Activated naive CD8-positive, alpha-beta T cell (primary cell): ENCODE measurements around the gene GRXCR1.

Experiments used
- H3K27ac Mint-ChIP-seq: one replicate; pipeline ENCODE4 v1.8.0; 2021; ENCODE audit warnings: mixed read lengths
- H3K27me3 Mint-ChIP-seq: one replicate; pipeline ENCODE4 v1.8.0; 2021; ENCODE audit warnings: mixed read lengths
- H3K36me3 Mint-ChIP-seq: one replicate; pipeline ENCODE4 v1.8.0; 2021; ENCODE audit warnings: mixed read lengths
- H3K4me1 Mint-ChIP-seq: one replicate; pipeline ENCODE4 v1.8.0; 2021; ENCODE audit warnings: low read depth, mixed read lengths
- H3K4me3 Mint-ChIP-seq: one replicate; pipeline ENCODE4 v1.8.0; 2021; ENCODE audit warnings: mild to moderate bottlenecking, mixed read lengths
- H3K9me3 Mint-ChIP-seq: one replicate; pipeline ENCODE4 v1.8.0; 2021; ENCODE audit warnings: low read depth, mixed read lengths

GRXCR1 gene

DNA sequence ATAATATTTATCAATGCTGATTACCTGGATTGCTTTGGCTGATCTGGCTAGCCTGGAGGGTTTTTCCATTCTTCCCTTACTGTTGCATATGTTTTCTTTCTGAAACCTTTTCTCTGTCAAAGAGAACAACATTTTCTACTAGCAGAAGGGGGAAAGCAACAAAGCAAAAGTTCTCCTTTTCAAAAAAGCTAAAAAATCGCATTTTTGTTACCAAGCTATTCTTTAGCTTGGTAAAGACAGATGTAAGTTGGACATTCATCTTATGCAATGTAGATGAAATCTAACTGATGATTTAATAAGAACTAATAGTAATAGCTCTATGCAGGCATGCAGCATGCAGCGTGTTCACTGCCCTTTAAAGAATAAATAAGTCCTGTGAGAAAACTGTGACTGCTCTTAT is at the start of gene GRXCR1:
Gene GRXCR1, plus strand, starts transcription at position 301 of the 400 bp plus-strand sequence. CDS start 554 bp downstream, outside the sequence.
- Mint-ChIP-seq H3K4me3 (no peak within 1 kb of the TSS), H3K36me3 (no peaks in the 10 kb centered on the region), H3K27ac (no peak within 1 kb of the TSS), H3K27me3 (peaks cover 19% of the 10 kb centered on the region), H3K4me1 (no peaks in the 10 kb centered on the region), H3K9me3 (peaks cover 4% of the 10 kb centered on the region)

DNA sequence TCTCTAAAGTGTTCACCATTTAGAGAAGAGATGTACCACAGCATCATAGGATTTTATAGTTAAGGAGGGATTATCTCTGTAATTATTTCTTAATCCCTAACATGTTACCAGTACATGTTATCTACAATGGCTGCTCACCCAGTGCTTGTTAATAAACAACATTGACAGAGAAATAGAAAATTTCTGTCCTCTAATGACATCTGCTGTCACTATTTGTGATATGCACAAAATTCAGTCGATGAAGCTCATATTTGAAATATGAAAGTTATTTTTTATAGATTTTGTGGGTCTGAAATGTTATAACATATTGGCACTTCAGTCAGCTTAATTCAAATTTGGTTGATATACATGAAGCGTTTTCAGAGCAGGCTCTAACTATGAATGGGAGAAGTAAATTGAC is 48.8 kb upstream of the GRXCR1 start:
- Mint-ChIP-seq H3K27ac (no peak overlapping the region), H3K36me3 (no peaks in the 10 kb centered on the region), H3K4me1 (no peaks in the 10 kb centered on the region), H3K9me3 (no peaks in the 10 kb centered on the region), H3K27me3 (peaks cover 1% of the 10 kb centered on the region), H3K4me3 (no peak overlapping the region)

DNA sequence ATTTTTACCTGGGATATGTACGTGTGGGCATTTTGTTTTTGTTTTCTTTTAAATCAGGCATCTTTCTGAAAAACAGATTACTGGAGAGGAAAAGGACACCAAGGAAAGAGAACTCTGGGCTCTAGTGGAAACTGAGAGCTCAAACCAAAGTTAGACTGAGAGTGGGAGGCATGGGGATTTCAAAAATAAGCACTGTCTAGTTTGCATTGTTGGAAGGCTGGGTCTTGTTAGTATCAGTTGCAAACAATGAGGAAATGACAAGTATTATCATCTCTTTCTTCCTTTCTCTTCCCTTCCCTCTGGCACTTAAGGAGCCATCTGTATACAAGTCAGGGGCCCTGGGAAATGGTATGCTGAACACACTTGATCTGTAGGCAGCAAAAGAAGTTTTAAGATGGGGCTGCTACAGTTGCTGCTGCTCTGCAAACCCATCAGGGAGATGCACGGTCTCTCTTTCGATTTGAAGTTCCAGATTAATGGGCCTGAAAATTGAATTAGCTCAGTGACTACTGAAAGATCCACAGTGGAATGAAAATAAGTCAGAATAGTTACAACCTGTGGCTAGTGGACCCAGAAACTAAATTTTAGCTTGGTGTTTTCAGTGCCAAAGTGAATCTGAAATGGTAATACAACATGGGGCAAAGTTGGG is 48.0 kb upstream of the GRXCR1 start:
- H3K27ac Mint-ChIP-seq: no peak overlapping the region
- H3K27me3 Mint-ChIP-seq: peaks cover 1% of the 10 kb centered on the region
- no peaks in the 10 kb centered on the region for H3K36me3 Mint-ChIP-seq

DNA sequence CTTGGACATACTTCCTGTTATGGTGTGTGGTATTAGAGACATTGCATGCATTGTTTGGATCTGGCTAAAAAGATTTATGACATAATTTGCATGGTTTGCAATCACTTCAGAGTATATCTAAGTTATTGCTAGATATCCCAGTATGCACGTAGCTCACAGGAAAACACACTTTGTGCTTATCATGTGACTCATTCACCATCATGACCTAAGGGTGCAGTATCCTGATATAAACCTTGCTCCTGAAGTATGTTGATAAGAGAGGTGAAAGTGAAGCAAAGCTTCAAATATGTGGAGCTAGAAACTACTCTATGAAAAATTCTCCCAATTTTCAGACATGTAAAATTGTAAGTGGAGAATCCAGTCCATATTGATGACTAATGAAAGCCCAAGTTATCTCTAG is 46.9 kb upstream of the GRXCR1 start:
- no peaks in the 10 kb centered on the region for H3K4me1 Mint-ChIP-seq
- H3K9me3 Mint-ChIP-seq: peaks cover 13% of the 10 kb centered on the region
- H3K27ac Mint-ChIP-seq: no peak overlapping the region
- peaks cover 3% of the 10 kb centered on the region for H3K36me3 Mint-ChIP-seq
- H3K27me3 Mint-ChIP-seq: peaks cover 1% of the 10 kb centered on the region
- H3K4me3 Mint-ChIP-seq: no peak overlapping the region

More for the DNA sequence above, 48.0 kb upstream of the GRXCR1 start:
- Mint-ChIP-seq H3K4me1 (no peaks in the 10 kb centered on the region), H3K9me3 (peaks cover 3% of the 10 kb centered on the region), H3K4me3 (no peak overlapping the region)

DNA sequence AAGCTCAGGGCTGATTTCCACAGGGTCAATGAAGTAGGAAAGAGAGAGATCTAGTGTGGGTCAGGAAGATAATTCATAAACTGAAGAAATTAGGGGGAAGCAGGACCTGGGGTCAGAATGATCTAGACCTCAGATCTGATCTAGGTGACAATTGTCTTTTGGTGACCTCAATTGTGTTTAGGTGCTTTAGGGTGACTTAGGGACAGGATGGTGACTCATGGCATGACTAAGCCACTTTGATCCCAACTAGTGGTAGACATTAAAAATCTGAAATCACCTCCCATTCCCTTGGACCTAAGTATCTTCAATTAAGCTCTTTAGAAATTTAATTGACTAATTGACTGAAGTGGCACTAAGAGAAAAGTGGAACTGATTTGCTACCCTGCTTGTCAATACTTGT is 36.7 kb upstream of the GRXCR1 start:
- Mint-ChIP-seq H3K27me3 (peaks cover 10% of the 10 kb centered on the region), H3K4me1 (no peaks in the 10 kb centered on the region), H3K4me3 (no peak overlapping the region), H3K36me3 (peaks cover 2% of the 10 kb centered on the region), H3K27ac (no peak overlapping the region), H3K9me3 (peaks cover 3% of the 10 kb centered on the region)

DNA sequence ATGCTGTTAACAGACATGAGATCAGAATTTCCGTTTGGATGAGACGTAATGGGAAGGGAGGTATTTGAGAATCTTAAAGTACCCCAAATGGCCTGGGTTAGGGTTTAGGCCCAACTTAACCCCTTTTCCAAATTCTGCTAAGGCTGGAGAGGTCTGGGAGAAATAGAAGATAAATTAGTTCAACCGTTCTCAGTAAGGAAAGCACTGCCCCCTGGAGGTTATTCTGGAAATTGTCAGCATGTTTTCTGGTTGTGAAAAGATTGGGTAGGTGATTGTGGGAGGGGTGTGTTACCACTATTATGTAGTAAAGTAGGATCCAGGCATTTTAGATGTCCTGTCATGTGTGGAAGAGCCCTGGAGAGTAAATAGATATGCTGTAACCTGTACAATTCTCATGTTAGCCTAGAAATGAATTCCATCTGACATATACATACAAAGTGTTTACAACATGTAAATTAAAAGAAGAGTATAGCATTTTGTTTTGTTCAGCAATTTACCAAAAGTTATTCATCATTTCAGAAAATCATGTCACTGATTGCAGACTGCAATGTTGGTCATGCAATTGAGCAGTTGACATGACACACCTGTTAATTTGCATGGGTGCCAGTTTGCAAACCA is 26.8 kb upstream of the GRXCR1 start:
- no peak overlapping the region for H3K4me3 Mint-ChIP-seq
- no peaks in the 10 kb centered on the region for H3K4me1 Mint-ChIP-seq
- peaks cover 21% of the 10 kb centered on the region for H3K27me3 Mint-ChIP-seq
- no peak overlapping the region for H3K27ac Mint-ChIP-seq
- H3K36me3 Mint-ChIP-seq: no peaks in the 10 kb centered on the region
- no peaks in the 10 kb centered on the region for H3K9me3 Mint-ChIP-seq

DNA sequence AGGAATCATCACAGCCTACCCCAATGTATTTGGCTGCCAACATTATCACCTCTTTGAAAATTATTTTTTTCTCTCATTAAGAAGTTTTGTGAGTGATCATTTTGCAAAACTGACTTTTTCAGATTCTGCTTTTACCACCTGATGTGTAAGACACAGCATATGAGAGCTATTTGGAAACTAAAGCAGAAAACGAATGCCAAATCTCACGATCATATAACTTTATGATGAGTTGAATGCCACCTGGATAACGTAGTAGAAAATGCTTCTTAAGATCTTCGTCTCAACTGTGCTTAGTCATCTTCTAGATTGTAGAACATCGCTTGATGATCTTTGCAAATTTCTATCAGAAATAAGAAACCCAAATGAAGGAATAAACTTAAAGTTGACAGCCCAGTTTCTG is 21.3 kb upstream of the GRXCR1 start:
- Mint-ChIP-seq H3K27me3 (peaks cover 23% of the 10 kb centered on the region), H3K9me3 (no peaks in the 10 kb centered on the region), H3K27ac (no peak overlapping the region), H3K36me3 (no peaks in the 10 kb centered on the region), H3K4me1 (no peaks in the 10 kb centered on the region), H3K4me3 (no peak overlapping the region)

DNA sequence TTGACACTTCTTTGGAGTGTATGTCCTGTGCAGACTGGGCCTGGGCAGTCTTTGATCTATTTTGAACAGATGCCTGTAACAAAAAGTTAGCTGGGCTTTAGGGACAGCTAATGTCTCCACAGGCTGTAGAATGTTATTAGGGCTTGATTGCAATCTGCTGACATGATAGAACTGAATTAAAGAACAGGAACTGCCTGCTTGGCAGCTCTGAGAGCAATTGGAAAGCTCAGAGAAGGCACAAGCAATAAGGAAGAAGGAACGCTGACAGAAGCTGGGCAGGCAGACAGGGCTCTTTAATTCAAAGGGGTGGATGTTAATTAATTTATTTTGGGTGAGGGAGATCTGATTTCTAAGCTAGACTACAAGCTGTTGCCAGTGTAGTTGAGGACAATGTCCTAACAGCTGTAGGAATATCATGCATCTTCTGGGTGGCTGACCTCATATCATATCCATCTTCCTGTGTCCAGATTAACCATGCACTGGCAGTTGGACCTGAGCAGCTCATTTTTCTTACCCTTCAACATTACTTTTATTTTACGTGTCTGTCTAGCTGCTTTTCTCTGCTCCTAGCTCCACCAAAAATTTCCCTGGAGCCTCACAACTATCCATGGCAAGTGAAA is 20.7 kb upstream of the GRXCR1 start:
- Mint-ChIP-seq H3K9me3 (no peaks in the 10 kb centered on the region), H3K4me1 (no peaks in the 10 kb centered on the region), H3K36me3 (no peaks in the 10 kb centered on the region), H3K4me3 (no peak overlapping the region), H3K27me3 (peaks cover 22% of the 10 kb centered on the region), H3K27ac (no peak overlapping the region)

DNA sequence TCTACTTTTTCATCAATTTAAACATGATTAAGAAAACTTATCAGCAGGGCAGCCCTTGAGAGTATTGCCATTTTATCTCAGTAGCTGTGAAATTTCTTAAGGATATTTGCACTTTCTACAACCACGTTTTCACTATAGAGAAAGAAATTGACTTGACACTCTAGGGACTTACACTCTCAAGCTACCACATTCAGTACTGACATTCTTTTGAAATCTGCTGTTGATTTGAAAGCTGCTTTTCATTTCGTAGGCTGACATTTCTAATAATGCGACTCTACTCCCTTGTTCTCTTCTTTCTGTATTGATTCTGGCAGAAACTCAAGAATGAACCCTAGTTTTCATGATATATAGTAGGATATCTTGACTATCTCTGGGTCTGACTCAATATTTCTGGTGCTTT is 13.7 kb upstream of the GRXCR1 start:
- Mint-ChIP-seq H3K36me3 (no peaks in the 10 kb centered on the region), H3K4me3 (no peak overlapping the region), H3K27ac (no peak overlapping the region), H3K4me1 (no peaks in the 10 kb centered on the region), H3K27me3 (peaks cover 12% of the 10 kb centered on the region), H3K9me3 (no peaks in the 10 kb centered on the region)

DNA sequence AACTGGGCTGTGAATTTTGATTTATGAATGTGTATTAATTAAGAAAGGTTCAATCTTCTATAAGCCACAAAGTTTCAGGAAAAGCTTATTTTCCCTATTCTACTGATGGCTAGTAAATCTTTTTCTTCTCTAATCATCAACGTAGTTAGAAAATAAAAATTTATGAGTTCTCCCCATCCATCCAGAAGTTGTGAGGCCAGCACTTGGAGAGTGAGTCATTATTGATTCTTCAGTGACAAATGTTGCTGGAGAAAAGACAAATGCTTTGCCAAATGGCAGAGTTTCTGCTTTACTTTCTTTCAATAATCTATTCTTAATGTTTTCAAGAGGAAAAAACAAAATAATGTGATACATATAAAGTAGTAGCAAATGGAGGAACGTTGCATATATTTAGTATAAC is 11.3 kb upstream of the GRXCR1 start:
- H3K27me3 Mint-ChIP-seq: peaks cover 12% of the 10 kb centered on the region

DNA sequence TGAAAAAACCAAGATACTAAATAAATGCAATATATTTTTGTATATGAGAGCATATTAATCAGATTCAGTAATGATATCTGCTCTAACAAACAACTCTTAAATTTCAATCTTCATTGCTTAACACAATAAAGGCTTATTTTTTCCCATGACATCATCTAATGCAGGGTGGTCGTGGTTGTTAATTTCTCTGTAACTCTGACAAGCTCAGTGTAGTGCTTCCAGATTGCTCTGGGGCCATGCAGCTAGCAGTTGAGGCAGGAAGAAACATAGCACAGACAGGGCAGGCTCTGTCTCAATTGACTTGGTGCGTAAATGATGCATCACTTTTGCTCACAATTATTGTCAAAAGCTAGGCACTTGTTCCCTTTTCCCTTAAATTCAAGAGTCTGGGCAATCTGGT is 869 bp upstream of the GRXCR1 start:
- Mint-ChIP-seq H3K36me3 (no peaks in the 10 kb centered on the region), H3K9me3 (peaks cover 12% of the 10 kb centered on the region), H3K4me3 (no peak overlapping the region), H3K27me3 (peaks cover 24% of the 10 kb centered on the region), H3K27ac (no peak overlapping the region), H3K4me1 (no peaks in the 10 kb centered on the region)

More for the DNA sequence above, 11.3 kb upstream of the GRXCR1 start:
- Mint-ChIP-seq H3K27ac (no peak overlapping the region), H3K36me3 (no peaks in the 10 kb centered on the region), H3K9me3 (peaks cover 12% of the 10 kb centered on the region), H3K4me1 (no peaks in the 10 kb centered on the region), H3K4me3 (no peak overlapping the region)

DNA sequence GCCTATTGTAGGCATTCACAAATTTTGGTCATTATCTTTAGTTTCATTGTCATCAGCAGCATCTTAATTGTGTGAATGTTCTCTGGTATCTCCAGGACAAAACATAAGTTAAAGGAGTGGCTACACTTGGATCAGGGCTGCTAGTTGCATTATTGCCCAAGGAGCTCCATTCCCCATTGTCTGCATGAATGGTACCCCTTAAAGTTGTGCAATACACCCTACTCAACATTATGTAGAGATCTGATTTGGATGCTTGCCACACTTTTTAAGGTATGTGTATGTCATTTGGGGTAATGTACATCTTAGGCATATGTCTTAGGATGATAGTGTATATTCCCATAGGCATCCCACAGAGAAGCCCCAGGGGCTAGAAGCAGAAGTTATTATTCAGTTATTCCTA is 2.9 kb downstream of the GRXCR1 start:
- Mint-ChIP-seq H3K9me3 (no peaks in the 10 kb centered on the region), H3K4me3 (no peak overlapping the region), H3K27me3 (peaks cover 13% of the 10 kb centered on the region), H3K4me1 (no peaks in the 10 kb centered on the region), H3K36me3 (no peaks in the 10 kb centered on the region), H3K27ac (no peak overlapping the region)

DNA sequence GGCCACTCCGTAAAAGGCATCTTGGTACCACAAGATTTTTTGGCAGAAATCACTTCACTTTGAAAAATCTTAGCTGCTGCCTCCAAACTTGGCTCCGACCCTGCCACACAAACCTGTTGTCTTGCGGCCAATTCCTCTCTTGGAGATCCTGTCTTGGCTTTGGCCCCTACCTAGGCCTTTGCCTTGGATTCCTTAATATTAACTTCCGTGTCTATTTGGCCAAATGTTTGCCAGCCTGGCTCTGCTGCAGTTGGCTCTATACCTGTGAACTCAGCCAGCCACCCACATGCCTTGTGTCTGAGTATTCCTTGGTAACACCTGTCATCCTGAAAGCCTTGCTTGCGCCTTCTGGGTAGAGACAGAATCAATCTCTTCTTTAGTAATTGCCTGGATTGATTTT is 12.5 kb downstream of the GRXCR1 start:
- Mint-ChIP-seq H3K4me1 (no peaks in the 10 kb centered on the region), H3K4me3 (no peak overlapping the region), H3K27ac (no peak overlapping the region), H3K9me3 (no peaks in the 10 kb centered on the region), H3K27me3 (peaks cover 20% of the 10 kb centered on the region), H3K36me3 (no peaks in the 10 kb centered on the region)

DNA sequence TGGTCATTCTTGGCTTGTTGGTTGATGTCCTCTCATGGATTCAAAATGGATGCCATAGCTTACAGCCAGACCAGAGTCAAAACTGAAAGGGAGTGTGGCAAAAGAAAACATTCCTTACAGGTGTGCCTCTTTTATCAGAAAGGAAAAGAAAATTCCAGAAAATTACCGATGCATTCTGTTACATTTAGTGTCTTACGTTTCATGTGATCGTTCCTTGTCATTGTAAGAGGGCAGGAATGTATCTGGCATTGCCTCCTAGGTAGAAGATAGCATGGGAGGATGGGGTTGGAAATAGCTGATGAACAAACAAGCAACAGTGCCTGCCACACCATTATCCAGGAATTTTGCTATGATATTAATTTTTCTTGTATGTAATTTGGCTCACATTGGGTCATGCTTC is 13.1 kb downstream of the GRXCR1 start:
- no peaks in the 10 kb centered on the region for H3K9me3 Mint-ChIP-seq
- no peaks in the 10 kb centered on the region for H3K36me3 Mint-ChIP-seq
- H3K27ac Mint-ChIP-seq: no peak overlapping the region
- peaks cover 23% of the 10 kb centered on the region for H3K27me3 Mint-ChIP-seq
- H3K4me1 Mint-ChIP-seq: no peaks in the 10 kb centered on the region
- no peak overlapping the region for H3K4me3 Mint-ChIP-seq

DNA sequence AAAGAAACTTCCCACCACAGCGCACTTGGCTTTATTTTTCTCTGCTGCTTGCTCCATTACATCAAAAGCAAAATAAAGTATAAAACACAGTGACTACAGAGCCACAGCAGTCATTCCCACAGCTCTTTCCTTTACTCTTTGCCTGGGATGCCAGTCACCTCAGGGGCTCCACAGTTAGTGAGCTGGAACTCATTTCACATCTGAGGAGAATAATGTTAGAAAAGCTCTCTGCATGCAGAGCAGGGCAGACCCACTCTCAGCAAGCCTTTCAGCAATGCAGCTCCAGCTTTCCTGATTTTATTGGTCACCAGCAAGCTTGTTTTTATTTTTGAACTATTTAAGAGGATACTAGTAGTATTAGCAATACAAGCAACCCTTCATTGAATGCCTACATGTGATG is 13.8 kb downstream of the GRXCR1 start:
- no peaks in the 10 kb centered on the region for H3K36me3 Mint-ChIP-seq
- no peak overlapping the region for H3K4me3 Mint-ChIP-seq
- peaks cover 25% of the 10 kb centered on the region for H3K27me3 Mint-ChIP-seq

More for the DNA sequence above, 13.8 kb downstream of the GRXCR1 start:
- Mint-ChIP-seq H3K9me3 (no peaks in the 10 kb centered on the region), H3K27ac (no peak overlapping the region), H3K4me1 (no peaks in the 10 kb centered on the region)
